HL-60 (cell line): ENCODE results near the gene TMSB15B.

Source experiments
- CTCF ChIP-seq: IDR thresholded peaks from one replicate; pipeline ENCODE4 v1.5.1; 2011; ENCODE audit warnings: low read length, control low read depth, inconsistent platforms; ENCODE audit not compliant: insufficient read depth
- POLR2AphosphoS5 ChIP-seq: IDR thresholded peaks from 2 replicates; pipeline ENCODE4 v1.6.1; 2012; ENCODE audit warnings: low read depth
- REST ChIP-seq: IDR thresholded peaks from 2 replicates; pipeline ENCODE4 v1.6.1; 2012; ENCODE audit warnings: low read depth; ENCODE audit not compliant: insufficient replicate concordance

- TF ChIP-seq CTCF (no peak), REST (no peak), POLR2AphosphoS5 (no peak)
These were observed 12.9 kb upstream of the TMSB15B start for GRCh38 chrX:103949506-103949905.
